Stromal cell of bone marrow (primary cell): Measurements from ENCODE around the gene KDM4B.

Experiments
- DNase-seq: peaks from one replicate; pipeline ENCODE4 v3.0.0-alpha.2; 2012; ENCODE audit warnings: low read depth

The KDM4B gene

DNA sequence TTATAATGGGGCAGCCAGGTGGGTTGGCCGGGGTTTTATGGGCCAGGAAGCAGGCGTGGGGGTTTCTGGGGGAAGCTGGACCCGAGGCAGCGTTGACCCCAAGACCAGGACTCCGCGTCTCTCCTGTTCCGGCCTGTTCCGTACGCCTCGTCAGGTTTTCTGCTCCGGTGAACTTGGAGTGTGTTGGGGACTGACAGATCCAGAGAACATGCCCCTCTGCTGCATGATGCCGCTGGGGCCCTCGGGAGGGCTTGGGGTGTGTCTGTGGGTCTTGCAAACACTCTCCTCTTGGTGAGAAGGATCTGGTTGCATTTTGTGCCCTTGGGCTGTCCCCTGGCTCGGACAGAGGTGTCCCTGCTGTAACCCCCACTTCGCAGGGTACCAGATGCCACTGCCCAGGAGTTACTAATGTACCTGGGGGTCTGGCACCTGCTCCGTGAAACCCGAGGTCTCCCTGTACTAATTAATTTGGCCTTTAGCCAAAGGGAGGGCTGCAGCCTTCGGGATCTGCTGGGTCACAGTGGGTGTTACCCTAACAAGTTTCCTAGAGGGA is 15.6 kb downstream of the KDM4B start:
- DNase-seq = no peak

- no peak for DNase-seq
These were observed 16.7 kb downstream of the KDM4B start for GRCh38 chr19:4985551-4985991.

GRCh38 chr19:4986056-4986455 is 17.1 kb downstream of the KDM4B start:
- no peak for DNase-seq

DNA sequence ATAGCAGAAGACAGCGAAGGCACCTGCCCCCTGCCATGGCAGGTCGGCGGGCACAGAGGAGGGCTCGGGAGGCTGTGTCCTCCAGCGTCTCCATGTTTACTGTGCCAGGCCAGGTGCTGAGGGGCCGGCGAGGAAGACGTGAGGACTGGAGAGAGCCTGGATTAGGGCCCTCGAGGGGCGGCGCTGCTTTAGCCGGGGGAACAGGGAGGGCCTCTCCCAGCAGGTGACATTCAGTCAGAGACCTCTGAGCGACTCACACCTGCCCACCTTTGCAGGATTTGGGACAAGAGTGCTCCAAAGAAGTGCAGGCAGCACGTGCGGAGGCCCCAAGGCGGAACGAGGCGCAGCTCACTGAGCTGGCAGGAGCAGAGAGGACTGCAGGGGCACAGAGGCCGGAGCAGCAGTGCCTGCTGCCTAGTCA is 17.6 kb downstream of the KDM4B start:
- DNase-seq = no peak

GRCh38 chr19:4987256-4987655 is 18.3 kb downstream of the KDM4B start:
- DNase-seq = no peak

DNA sequence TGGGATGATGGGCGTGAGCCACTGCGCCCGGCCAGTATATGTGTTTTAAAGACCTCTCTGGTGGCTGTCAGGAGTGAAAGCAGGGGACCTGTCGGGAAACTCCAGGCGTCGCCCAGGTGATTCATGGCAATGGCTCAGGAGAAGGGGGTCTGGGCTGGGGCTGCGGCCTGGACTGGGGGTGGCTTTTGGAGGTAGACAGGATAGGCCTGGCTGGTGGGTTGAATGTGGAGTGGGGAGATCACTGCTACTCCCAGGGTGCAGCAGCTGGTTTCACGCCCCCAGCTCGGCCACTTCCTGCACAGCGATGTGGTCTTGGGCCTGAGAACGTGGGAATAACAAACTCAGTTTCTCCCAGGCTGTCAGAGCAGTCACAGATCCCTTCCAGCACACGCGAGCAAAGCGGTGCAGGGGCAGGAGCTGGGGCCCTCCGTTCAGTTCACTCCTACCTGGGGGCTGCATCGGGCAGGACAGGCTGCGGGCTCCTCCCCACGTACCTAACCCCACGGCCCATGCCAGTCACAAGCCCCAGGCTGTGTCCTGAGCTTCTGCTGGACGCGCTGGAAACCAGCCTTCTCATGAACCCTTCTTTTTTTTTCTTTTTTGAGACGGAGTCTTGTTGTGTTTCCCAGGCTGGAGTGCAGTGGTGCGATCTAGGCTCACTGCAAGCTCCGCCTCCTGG is 18.9 kb downstream of the KDM4B start:
- DNase-seq = no peak

DNA sequence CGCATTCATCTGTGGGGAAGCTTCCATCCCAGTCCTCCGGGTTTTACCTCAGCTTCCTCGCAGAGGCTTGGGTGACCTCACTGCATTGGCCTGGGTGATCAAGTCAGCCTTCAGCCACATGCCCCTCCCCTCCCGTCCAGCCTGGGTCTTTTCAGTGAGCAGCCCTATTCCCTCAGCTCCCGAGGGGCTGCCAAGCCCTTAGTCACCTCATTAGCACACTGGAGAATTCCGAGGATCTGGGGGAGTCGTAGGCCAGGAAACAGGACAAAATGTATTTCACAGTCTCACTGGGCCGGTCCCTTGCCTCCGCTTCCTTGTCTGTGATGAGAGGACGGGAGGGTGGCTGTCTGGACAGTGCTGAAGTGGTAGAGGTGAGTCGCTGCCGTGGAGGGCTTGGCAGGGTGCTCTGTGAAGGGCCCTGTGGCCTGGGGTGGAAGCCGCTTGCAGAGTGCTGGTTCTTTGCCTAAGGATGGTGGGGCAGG is 19.9 kb downstream of the KDM4B start:
- DNase-seq = peak; percentile 63

GRCh38 chr19:4990306-4990705 is 21.4 kb downstream of the KDM4B start:
- no peak for DNase-seq

GRCh38 chr19:4991538-4991937 is 22.6 kb downstream of the KDM4B start:
- DNase-seq = no peak

DNA sequence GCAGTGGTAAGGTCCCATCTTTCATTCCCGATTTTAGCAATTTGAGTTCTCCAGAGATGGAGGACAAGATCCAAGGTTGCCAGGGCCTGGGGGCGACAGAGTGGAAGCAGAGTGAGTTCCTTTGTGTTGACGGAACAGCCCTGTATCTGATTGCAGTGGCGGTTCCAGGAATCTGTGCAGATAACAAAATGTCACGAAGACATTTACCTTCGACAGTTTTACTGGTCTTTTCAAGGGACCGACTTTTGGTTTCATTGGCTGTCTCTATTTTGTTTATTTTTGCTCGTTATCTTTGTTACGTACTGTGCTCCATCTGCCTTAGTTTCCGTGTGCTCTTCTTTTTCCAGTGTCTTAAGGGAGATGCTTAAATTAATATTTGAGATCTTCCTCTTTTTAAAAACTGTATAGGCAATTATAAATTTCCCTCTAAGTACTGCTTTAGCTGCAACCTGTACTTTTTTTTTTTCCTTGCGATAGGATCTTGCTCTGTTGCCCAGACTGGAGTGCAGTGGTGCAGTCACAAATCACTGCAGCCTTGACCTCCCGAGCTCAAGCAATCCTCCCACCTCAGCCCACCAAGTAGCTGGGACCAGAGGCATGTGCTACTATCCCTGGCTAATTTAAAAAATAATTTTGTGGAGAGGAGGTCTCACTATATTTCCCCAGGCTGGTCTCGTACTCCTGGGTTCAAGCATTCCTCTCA is 23.2 kb downstream of the KDM4B start:
- no peak for DNase-seq

DNA sequence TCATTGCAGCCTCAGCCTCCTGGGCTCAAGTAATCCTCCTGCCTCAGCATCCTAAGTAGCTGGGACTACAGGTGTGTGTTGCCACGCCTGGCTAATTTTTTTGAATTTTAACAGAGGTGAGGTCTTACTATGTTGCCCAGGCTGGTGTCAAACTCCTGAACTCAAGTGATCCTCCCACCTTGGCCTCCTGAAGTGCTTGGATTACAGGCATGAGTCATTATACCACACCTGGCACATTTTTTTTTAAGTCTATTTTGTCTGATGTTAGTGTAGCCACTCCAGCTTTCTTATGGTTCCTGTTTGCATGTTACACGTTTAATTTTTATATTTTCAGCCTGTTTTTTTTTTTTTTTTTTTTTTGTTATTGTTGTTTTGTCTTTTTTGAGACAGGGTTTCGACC is 24.8 kb downstream of the KDM4B start:
- DNase-seq = no peak

DNA sequence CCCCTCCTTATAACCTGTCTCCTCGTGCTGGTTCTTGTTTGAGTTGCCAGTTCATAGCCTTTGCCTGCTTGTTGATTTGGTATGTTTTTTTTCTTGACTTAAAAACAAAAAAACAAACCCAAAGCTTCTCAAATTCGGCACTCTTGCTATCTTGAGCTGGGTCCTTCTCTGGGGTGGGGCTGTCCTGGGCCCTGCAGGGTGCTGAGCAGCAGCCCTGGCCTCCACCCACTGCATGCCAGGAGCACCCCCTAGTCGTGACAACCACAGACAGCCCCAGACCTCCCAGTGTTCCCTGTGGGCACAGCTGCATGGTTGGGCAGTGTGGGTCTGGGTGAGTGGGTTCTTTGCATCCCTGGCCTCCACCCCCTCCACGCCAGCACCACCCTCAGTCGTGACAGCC is 27.8 kb downstream of the KDM4B start:
- DNase-seq = no peak

GRCh38 chr19:4997297-4997696 is 28.4 kb downstream of the KDM4B start:
- no peak for DNase-seq

DNA sequence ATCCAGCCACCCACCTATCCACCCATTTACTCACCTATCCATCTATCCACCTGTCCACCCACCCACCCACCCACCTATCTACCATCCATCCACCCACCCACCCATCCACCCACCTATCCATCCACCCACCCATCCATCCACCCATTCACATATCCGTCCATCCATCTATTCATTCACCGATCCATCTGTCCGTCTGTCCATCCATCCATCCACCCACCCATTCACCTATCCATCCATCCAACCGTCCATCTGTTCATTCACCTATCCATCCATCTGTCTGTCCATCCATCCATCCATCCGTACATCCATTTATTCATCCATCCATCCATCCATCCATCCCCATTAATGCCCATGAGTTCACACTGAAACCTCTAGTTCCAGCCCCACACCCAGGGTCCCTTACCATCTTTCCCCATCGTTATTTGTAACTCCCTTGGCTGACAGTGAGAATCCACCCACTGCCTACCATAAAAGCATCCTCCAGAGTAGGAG is 31.3 kb downstream of the KDM4B start:
- no peak for DNase-seq

DNA sequence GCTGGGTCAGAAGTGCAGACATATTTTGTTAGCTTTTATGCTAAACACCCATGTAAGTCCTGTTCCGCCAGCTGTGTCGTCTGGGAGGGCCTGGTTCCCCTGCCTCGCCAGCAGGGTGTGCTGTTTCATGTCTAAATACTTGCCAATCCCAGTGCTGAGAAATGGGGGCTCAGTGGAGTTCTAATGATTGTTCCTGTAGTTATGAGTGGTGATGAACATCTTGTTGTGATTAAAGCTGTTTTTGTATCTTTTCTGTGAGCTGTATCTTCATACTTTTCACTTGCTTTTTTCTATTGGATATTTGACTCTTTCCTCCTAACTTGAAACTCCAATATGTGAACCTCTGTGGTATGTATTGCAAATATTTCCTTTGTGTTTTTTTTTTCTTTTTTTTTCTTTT is 32.7 kb downstream of the KDM4B start:
- DNase-seq = peak; percentile 38

DNA sequence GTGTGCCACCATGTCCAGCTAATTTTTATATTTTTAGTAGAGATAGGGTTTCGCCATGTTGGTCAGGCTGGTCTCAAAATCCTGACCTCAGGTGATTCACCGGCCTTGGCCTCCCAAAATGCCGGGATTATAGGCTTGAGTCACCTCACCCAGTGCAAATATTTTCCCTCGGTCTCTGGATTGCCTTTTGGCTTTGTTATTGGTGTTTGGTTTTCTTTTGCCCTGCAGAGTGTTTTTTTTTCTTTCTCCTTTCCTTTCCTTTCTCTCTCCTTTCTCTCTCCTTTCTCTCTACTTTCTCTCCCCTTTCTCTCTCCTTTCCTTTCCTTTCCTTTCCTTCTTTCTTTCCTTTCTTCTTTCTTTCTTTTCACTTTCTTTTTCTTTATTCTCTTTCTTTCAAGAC is 33.2 kb downstream of the KDM4B start:
- DNase-seq = peak; percentile 71

- no peak for DNase-seq
These were observed 34.9 kb downstream of the KDM4B start for GRCh38 chr19:5003781-5004180.

- no peak for DNase-seq
These were observed 36.2 kb downstream of the KDM4B start for GRCh38 chr19:5005096-5005495.

DNA sequence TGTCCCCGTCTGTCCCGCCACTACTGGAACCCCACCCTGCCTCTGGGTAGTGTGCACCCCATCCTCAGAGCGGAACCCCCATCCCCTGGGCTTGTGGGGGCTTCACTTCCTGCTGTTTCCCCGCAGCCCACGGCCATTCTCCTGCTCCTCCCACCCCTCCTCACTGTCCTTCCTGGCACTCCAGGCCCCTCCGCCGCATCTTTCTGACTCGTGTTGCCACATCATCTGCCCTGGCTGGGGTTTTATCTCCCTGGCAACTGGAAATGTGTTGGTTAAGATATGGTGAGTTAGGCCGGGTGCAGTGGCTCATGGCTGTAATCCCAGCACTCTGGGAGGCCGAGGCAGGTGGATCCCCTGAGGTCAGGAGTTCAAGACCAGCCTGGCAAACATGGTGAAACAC is 37.3 kb downstream of the KDM4B start:
- no peak for DNase-seq

- DNase-seq = no peak
These were observed 37.9 kb downstream of the KDM4B start for GRCh38 chr19:5006821-5007220.

DNA sequence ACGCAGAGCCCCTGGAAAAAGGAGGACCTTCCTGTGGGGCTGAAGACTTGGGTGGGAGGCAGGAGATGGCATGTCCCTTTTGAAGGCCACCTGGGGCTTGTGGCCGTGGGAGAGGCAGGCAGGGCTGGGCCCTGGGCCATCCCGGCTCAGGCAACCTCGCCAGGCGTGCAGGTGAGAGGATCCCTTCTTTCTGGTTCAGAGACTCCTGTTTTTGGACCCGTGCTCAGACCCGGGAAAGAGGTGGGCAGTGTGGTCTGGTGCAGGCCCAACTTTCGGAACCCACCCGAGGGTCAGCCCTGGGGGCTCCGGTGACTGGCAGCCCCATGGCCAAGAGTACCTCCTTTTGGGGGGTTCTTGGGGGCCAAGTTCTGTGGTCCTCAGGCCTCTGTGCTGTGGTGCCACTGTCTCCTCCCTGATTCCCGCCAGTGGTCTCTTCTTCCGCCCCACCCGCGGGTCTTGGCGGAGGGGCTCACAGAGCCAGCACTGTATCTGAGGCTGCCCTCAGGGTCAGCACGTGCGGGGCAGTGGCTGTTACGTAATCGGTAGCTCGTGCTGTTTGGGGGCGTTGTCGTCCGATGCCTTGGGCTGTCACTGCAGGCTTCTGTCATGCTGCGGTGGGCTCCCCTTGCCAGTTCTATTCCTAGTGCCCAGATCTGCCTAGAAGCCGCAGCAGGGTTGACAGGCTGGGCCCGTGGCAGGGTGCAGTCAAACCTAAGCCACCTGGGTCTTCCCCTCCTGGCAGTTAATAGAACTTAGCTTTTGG is 42.7 kb downstream of the KDM4B start:
- no peak for DNase-seq

- DNase-seq = no peak
These were observed 44.0 kb downstream of the KDM4B start for GRCh38 chr19:5012688-5013457.
